ENCODE data around the gene TTLL10.
A peak's percentile ranks its signal among the peaks of the same experiment; 100 is the strongest.

The TTLL10 gene

GRCh38 chr1:1203561-1204424, 30.1 kb downstream of the TTLL10 start:
- H3K9me3 ChIP-seq (ENCODE audit: insufficient read depth, low read length), result no peaks in the 10 kb centered on the region
- TF ChIP-seq ZNF274 (IDR thresholded peaks at IDR 0.05; ENCODE audit: low read depth, low read length) (no peak), YY1 (IDR thresholded peaks at IDR 0.05; ENCODE audit: insufficient read depth, insufficient read length) (no peak), SUZ12 (IDR thresholded peaks at IDR 0.05; ENCODE audit: extremely low read depth, insufficient read depth, insufficient read length) (no peak)

DNA sequence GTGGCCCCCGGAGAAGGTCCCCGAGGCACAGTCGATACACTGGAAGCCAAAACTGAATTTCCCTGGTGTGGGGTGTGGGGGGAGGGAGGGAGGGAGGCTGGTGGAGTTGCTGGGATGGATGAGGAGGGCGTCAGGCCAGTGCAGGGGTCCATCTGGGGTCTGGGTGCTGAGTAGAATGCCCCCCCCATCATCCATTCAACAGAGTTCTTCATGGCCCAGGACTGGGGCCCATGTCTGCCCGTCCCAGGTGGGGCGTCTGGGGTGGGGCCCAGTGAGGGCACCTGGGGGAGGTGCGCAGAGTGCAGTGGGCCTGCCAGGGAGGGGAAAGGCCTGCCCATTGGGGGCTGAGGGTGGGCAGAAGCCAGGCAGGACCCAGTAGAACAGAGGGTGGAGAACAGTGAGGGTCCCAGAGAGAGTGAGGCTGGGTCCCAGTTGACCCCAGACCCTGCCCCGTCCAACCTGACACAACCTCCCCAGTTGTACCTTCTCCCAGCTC, 30.8 kb downstream of the TTLL10 start:
- Histone ChIP-seq H3K27me3 (ENCODE audit: insufficient read depth, insufficient read length) (no peaks in the 10 kb centered on the region), H3K4me1 (ENCODE audit: insufficient read depth, insufficient read length) (peaks cover 16% of the 10 kb centered on the region), H3K9ac (ENCODE audit: insufficient read length, low read depth) (no peak overlapping the region), H3K36me3 (ENCODE audit: insufficient read depth, insufficient read length, low read length) (no peaks in the 10 kb centered on the region), H3K4me3 (ENCODE audit: insufficient read length, low read depth) (no peak overlapping the region), H3K9me3 (ENCODE audit: insufficient read depth, low read length) (no peaks in the 10 kb centered on the region)
- DNase-seq (ENCODE audit: low read depth, low spot score), result no peak
- TF ChIP-seq ZNF274 (IDR thresholded peaks at IDR 0.05; ENCODE audit: low read depth, low read length), result no peak

More at GRCh38 chr1:1203561-1204424, 30.1 kb downstream of the TTLL10 start:
- H3K4me1 ChIP-seq (ENCODE audit: insufficient read depth, insufficient read length), result peaks cover 16% of the 10 kb centered on the region
- DNase-seq (ENCODE audit: low read depth, low spot score), result no peak
- H3K36me3 ChIP-seq (ENCODE audit: insufficient read depth, insufficient read length, low read length), result no peaks in the 10 kb centered on the region
- no peak overlapping the region for H3K4me3 ChIP-seq (ENCODE audit: insufficient read length, low read depth)
- no peak overlapping the region for H3K9ac ChIP-seq (ENCODE audit: insufficient read length, low read depth)
- no peaks in the 10 kb centered on the region for H3K27me3 ChIP-seq (ENCODE audit: insufficient read depth, insufficient read length)

GRCh38 chr1:1204998-1205768, 31.5 kb downstream of the TTLL10 start:
- Histone ChIP-seq H3K36me3 (ENCODE audit: insufficient read depth, insufficient read length, low read length) (no peaks in the 10 kb centered on the region), H3K4me1 (ENCODE audit: insufficient read depth, insufficient read length) (peaks cover 16% of the 10 kb centered on the region), H3K9me3 (ENCODE audit: insufficient read depth, low read length) (no peaks in the 10 kb centered on the region), H3K27me3 (ENCODE audit: insufficient read depth, insufficient read length) (no peaks in the 10 kb centered on the region), H3K4me3 (ENCODE audit: insufficient read length, low read depth) (no peak overlapping the region), H3K9ac (ENCODE audit: insufficient read length, low read depth) (no peak overlapping the region)
- DNase-seq (ENCODE audit: low read depth, low spot score), result no peak
- no peak for TF ChIP-seq ZNF274 (IDR thresholded peaks at IDR 0.05; ENCODE audit: low read depth, low read length)
- no peak for TF ChIP-seq SUZ12 (IDR thresholded peaks at IDR 0.05; ENCODE audit: extremely low read depth, insufficient read depth, insufficient read length)
- TF ChIP-seq YY1 (IDR thresholded peaks at IDR 0.05; ENCODE audit: insufficient read depth, insufficient read length), result no peak

GRCh38 chr1:1205769-1206375, 32.2 kb downstream of the TTLL10 start:
- DNase-seq (ENCODE audit: low read depth, low spot score), result no peak
- Histone ChIP-seq H3K36me3 (ENCODE audit: insufficient read depth, insufficient read length, low read length) (no peaks in the 10 kb centered on the region), H3K9ac (ENCODE audit: insufficient read length, low read depth) (peak overlapping the region; percentile 50), H3K4me1 (ENCODE audit: insufficient read depth, insufficient read length) (peaks cover 18% of the 10 kb centered on the region), H3K9me3 (ENCODE audit: insufficient read depth, low read length) (no peaks in the 10 kb centered on the region), H3K27me3 (ENCODE audit: insufficient read depth, insufficient read length) (no peaks in the 10 kb centered on the region), H3K4me3 (ENCODE audit: insufficient read length, low read depth) (no peak overlapping the region)
- TF ChIP-seq YY1 (IDR thresholded peaks at IDR 0.05; ENCODE audit: insufficient read depth, insufficient read length) (no peak), SUZ12 (IDR thresholded peaks at IDR 0.05; ENCODE audit: extremely low read depth, insufficient read depth, insufficient read length) (no peak), ZNF274 (IDR thresholded peaks at IDR 0.05; ENCODE audit: low read depth, low read length) (no peak)

DNA sequence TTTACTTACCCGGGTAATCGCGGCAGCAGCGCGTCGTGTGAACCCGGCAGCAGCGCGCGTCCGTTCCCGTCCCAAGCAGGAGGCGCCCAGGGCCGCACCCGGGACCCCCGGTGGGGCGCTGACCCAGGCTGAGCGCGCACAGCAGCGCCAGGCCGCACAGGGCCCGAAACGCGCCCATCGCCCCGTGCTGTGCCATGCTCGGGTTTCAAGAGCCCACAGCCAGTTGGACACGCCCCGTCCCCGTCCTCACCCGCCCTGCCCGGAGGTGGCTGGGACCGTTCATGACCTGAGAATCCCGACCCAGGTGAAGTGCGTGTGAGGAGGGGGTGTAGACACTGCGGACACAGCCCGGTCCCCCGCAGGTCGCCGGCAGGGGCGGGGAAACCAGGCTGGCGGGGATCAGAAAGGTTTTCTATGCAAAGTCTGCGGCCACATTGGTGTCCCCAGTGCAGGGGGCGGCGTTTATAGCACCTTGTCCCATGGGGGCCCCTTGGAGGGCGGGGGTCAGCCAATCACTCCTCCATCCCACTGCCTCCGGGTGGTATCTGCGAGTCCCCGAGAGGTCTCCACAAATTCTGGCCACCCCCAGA, 32.8 kb downstream of the TTLL10 start, which contains the start of gene TNFRSF18:
Gene TNFRSF18 (minus strand): TSS at position 217 of the 590 bp plus-strand sequence. CDS start 21 bp downstream, at position 196.
- Histone ChIP-seq H3K9ac (ENCODE audit: insufficient read length, low read depth) (peak within 1 kb of the TSS; percentile 50), H3K9me3 (ENCODE audit: insufficient read depth, low read length) (no peaks in the 10 kb centered on the region), H3K4me1 (ENCODE audit: insufficient read depth, insufficient read length) (peaks cover 18% of the 10 kb centered on the region), H3K4me3 (ENCODE audit: insufficient read length, low read depth) (no peak within 1 kb of the TSS), H3K36me3 (ENCODE audit: insufficient read depth, insufficient read length, low read length) (no peaks in the 10 kb centered on the region), H3K27me3 (ENCODE audit: insufficient read depth, insufficient read length) (no peaks in the 10 kb centered on the region)
- TF ChIP-seq SUZ12 (IDR thresholded peaks at IDR 0.05; ENCODE audit: extremely low read depth, insufficient read depth, insufficient read length) (no peak), ZNF274 (IDR thresholded peaks at IDR 0.05; ENCODE audit: low read depth, low read length) (no peak), YY1 (IDR thresholded peaks at IDR 0.05; ENCODE audit: insufficient read depth, insufficient read length) (no peak)
- no peak for DNase-seq (ENCODE audit: low read depth, low spot score)

DNA sequence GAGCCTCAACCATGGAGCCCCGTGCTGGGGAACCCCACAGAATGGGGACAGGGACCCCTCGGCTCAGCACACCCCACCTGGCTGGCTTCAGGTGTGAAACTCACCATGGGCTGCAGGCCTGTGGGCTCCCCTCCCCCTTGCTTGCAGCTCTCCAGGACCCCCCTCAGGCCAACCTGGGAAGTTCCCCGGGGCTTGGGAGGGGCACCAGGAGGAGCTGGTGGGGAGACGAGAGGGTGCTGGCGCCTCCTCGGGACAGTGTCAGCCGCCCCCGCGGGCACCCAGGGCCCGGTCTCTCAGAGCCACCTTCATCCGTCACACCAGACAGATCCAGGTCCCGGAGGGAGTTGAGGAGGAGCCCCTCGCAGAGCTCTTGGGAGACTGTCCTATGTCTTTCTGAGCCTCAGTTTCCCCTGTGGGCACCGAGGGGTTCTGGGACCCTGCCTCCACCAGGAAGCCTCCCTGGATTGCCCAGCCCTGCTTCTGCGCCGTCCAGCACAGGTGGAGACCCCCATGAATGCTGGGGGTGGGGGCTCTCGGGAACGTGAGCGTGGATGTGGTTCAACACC, 33.4 kb downstream of the TTLL10 start:
- H3K4me3 ChIP-seq (ENCODE audit: insufficient read length, low read depth), result no peak overlapping the region
- no peaks in the 10 kb centered on the region for H3K36me3 ChIP-seq (ENCODE audit: insufficient read depth, insufficient read length, low read length)
- TF ChIP-seq ZNF274 (IDR thresholded peaks at IDR 0.05; ENCODE audit: low read depth, low read length), result no peak
- TF ChIP-seq SUZ12 (IDR thresholded peaks at IDR 0.05; ENCODE audit: extremely low read depth, insufficient read depth, insufficient read length), result no peak
- no peaks in the 10 kb centered on the region for H3K27me3 ChIP-seq (ENCODE audit: insufficient read depth, insufficient read length)
- peaks cover 18% of the 10 kb centered on the region for H3K4me1 ChIP-seq (ENCODE audit: insufficient read depth, insufficient read length)
- no peaks in the 10 kb centered on the region for H3K9me3 ChIP-seq (ENCODE audit: insufficient read depth, low read length)
- no peak for DNase-seq (ENCODE audit: low read depth, low spot score)
- no peak overlapping the region for H3K9ac ChIP-seq (ENCODE audit: insufficient read length, low read depth)

Measured in NT2/D1 (cell line).